ENCODE results near the gene TMEM150B. TPM values are rescaled to one million over a fixed set of nuclear protein-coding genes. Genes with fewer than 3 reads are reported as not detected.

TMEM150B gene
- total RNA-seq, 2 experiments from 2014 or later = not detected

DNA sequence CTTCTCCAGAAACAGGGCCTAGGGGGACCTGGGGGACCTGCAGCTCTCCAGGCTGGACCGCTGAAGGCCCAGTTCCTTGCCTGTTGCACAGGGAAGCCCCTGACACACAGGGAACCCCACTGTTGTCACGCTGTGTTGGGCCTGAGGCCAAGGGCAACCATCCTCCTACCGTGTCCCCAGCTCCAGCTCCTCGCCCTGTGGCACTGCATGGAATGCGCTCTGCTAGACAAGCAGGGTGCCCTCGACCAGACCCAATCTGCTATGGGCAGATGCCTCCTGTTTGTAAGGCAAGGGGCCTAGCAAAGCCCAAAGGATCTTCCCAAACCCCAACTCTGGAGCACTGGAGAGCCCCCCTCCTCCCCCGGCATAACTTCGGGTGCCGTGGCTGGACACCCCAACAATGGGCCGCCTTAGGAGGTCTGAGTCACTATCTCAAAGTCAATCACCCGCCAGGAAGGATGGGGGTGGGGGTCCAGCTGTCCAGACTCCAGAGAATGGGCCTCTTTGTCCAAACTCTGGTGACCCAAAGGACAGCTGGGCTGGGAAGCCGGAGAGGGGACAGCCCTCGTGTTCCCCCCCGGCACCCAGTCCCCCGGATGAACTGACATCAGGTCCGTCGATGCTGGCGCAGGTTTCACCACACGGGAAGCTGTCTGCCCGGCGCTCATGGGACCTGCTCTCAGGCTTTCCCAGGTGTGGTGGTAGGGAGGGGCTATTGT, 37.6 kb downstream of the TMEM150B start:
- no peak overlapping the region for H3K4me2 ChIP-seq (ENCODE audit: low read length)
- CTCF ChIA-PET (ENCODE audit: unreplicated experiment) = no interaction called here
- DNase-seq (ENCODE audit: low spot score) = no peak
- H3K4me1 ChIP-seq (ENCODE audit: insufficient read depth, low read length, poor library complexity, severe bottlenecking) = peaks cover 33% of the 10 kb centered on the region
- H4K20me1 ChIP-seq (ENCODE audit: insufficient read depth, low read length) = no peaks in the 10 kb centered on the region
- no peaks in the 10 kb centered on the region; the same call in 1 of the 2 replicates for H3K79me2 ChIP-seq (ENCODE audit: insufficient read depth, low read depth, low read length)
- H3K4me3 ChIP-seq (ENCODE audit: low read depth, low read length, poor library complexity, severe bottlenecking) = no peak overlapping the region
- POLR2A ChIA-PET = no interaction called here
- intact Hi-C loops (cut with micrococcal nuclease; ENCODE audit: unreplicated experiment) = no loop called here
- no peak overlapping the region for H3K27ac ChIP-seq (ENCODE audit: low read depth, low read length, poor library complexity, severe bottlenecking)
- no peaks in the 10 kb centered on the region for H3K9me2 ChIP-seq (ENCODE audit: insufficient read depth, low read length)
- peaks cover 33% of the 10 kb centered on the region for H3K36me3 ChIP-seq (ENCODE audit: insufficient read depth, low read length)
- no peaks in the 10 kb centered on the region for H3K9me3 ChIP-seq (ENCODE audit: low read length)
- BruUV-seq (replicated peaks) = no TSS peak
- no peak overlapping the region for H2AFZ ChIP-seq (ENCODE audit: low read length)
- TF ChIP-seq EZH2phosphoT487 (IDR thresholded peaks at IDR 0.05; ENCODE audit: borderline replicate concordance, low read depth, low read length) = no peak
- TF ChIP-seq CTCF (conservative IDR thresholded peaks at IDR 0.05; ENCODE audit: low read length) = no peak

GRCh38 chr19:55285229-55285890, 39.8 kb downstream of the TMEM150B start:
- H3K27ac ChIP-seq (ENCODE audit: low read depth, low read length, poor library complexity, severe bottlenecking) = peak overlapping the region; percentile 7
- H4K20me1 ChIP-seq (ENCODE audit: insufficient read depth, low read length) = no peaks in the 10 kb centered on the region
- DNase-seq (ENCODE audit: low spot score) = no peak
- no peak overlapping the region for H2AFZ ChIP-seq (ENCODE audit: low read length)
- no TSS peak for BruUV-seq (replicated peaks)
- no peaks in the 10 kb centered on the region for H3K9me2 ChIP-seq (ENCODE audit: insufficient read depth, low read length)
- peak overlapping the region; percentile 64 for H3K4me3 ChIP-seq (ENCODE audit: low read depth, low read length, poor library complexity, severe bottlenecking)
- no peak for TF ChIP-seq CTCF (conservative IDR thresholded peaks at IDR 0.05; ENCODE audit: low read length)
- no peak for TF ChIP-seq EZH2phosphoT487 (IDR thresholded peaks at IDR 0.05; ENCODE audit: borderline replicate concordance, low read depth, low read length)
- CTCF ChIA-PET (ENCODE audit: unreplicated experiment) = no interaction called here
- no peaks in the 10 kb centered on the region for H3K9me3 ChIP-seq (ENCODE audit: low read length)
- POLR2A ChIA-PET = no interaction called here
- H3K4me2 ChIP-seq (ENCODE audit: low read length) = peak overlapping the region; percentile 56
- H3K79me2 ChIP-seq (ENCODE audit: insufficient read depth, low read depth, low read length) = no peaks in the 10 kb centered on the region; the same call in 1 of the 2 replicates
- peaks cover 45% of the 10 kb centered on the region for H3K4me1 ChIP-seq (ENCODE audit: insufficient read depth, low read length, poor library complexity, severe bottlenecking)
- intact Hi-C loops (cut with micrococcal nuclease; ENCODE audit: unreplicated experiment) = no loop called here
- peaks cover 17% of the 10 kb centered on the region; the same call in 1 of the 2 replicates for H3K36me3 ChIP-seq (ENCODE audit: insufficient read depth, low read length)
